Activated CD4-positive, alpha-beta T cell treated with anti-CD3 and anti-CD28 coated beads for 24 hours (primary cell): Measurements from ENCODE around the gene KSR2.

Source experiments
- DNase-seq, 2 donors: peaks; one replicate each; pipeline ENCODE4 v3.0.0-alpha.2; 2020; ENCODE audit warnings: low read depth in 2 of 2

Gene KSR2

DNA sequence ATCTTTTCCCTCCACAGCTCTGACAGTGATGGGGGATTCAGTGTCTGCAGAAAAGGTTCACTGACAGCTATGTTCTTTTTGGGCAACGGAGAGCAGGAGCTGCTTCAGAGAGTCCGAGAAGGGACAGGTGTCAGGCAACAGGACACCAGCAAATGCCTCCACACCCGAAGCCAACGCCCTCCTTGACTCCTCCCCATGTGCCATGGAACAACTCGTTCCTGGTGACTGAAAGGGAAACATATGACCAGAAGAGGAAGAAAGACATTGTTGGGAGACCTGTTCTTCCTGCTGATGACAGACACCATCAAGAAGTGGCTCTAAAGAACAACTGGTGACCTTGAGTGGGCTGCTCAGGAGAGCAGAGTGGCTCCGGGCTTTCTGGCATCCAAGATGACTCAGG, 435.1 kb downstream of the KSR2 start:
- DNase-seq: no peak

DNA sequence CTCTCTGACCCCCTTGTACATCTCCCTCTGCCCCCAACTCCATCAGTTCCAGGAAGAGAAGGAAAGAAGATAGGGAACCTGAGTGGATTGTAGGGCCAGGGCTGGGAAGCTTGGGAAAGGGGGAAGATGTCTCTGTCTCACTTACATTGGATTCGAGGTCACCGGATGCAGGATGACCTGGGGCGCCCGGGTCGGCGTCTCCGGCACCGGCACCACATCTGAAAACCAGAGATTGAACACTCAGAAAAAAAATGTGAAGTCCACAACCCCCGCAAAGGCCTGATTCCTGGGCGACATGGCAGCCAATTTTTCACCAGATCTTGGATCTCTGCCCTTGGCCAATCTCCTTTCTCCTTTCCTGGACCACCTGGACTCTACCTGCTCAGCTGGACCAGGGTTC, 438.0 kb downstream of the KSR2 start:
- DNase-seq: no peak

DNA sequence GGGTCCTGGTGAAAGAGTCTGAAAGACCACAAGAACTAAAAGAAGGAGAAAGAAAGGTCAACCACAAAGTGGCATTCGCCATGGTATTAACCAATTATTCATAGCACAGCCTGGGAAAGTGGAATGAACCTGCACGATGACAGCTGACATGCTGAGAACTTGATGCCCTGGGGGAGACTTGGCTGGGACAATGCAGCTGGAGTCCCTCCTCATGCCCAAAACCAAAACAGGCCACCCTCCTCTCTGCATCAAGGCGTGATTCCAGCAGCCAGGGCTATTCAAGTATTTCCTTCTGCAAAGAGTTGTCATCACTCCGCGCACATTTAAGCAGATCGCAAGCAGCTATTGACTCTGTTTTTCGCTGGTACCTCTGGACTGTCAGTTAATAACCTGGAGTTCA, 440.3 kb downstream of the KSR2 start:
- no peak for DNase-seq

DNA sequence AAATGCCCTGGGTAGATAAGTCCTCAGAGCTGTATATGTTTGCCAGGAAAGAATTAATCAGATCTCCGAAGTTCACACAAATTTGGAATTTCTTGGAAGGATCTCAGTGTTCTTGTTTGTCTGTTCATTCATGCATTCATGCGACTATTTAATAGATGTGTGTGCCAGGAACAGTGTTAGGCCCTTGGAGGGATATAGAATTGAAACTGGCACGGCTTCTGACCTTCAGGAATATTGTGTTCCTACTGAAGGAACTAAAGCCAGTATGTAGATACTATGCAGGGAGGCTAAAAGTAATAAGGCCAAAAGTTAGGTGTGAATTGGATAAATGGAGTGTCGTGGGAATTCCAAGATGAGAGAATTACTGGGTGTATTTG, 441.3 kb downstream of the KSR2 start:
- DNase-seq: no peak

DNA sequence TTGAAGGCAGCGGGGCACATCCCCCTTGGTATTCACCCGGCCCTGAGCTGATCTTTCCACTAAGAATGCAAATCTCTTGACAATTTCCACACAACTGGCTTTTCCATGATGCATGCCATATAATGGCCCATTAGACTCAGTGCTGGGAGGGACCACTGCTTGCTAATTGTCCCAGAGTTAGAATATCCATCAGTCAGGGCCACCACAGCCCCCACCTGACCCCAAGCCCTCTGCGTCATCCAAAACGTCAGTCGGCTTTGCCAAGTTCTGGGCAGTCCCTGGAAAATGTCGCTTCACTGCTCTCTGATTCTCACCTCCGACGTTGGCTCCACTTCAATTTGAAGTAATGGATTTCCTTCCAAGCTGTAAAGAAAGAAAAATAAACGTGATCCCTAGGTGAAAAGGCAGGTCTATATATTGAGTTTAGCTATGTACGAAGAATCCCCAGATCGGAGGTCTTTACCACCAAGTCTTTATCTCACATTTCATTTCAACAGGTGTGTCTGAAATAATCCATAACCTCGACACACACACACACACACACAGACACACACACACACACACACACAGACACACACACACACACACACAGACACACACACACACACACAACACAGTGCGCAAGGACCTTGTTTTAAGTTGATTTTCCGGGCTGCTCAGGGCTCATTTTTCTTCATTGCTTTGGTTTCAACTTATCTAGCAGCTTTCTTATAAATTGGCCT, 441.9 kb downstream of the KSR2 start:
- DNase-seq: no peak

DNA sequence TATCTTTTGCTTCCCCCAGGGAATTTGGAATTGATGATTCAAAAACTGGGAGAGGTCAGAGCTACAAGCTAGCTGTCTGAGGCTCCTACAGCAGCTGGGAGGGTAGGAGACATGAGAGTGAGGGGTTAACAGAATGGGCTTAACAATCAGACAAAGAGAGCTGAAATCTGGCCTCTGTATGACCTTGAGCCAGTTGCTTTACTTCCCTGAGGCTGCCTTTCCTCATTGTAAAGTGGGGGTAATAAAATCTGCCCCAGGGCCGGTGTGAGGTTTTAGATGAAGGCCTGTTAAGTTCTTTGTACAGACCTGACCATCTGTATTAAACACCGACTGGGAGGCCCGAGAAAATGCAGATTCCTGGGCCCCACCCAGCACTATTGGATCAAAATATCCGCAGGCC, 443.0 kb downstream of the KSR2 start:
- no peak for DNase-seq

DNA sequence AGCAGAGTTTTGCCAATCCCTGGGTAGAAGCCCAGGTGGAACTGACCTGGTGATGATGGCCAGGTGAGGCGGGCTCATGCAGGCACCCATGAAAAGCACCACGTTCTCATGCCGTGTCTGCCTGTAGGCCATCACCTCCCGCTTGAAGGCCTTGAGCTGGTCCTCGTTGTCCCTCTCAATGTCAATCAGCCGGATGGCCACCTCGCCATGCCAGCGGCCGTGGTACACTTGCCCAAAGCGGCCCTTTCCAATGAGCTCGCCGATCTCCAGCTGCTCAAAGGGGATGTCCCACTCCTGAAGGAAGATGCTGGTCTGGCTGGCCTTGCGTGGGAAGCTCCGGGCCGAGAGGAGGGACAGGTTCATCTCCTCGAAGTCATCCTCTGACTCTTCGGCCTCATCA, 444.0 kb downstream of the KSR2 start:
- no peak for DNase-seq

DNA sequence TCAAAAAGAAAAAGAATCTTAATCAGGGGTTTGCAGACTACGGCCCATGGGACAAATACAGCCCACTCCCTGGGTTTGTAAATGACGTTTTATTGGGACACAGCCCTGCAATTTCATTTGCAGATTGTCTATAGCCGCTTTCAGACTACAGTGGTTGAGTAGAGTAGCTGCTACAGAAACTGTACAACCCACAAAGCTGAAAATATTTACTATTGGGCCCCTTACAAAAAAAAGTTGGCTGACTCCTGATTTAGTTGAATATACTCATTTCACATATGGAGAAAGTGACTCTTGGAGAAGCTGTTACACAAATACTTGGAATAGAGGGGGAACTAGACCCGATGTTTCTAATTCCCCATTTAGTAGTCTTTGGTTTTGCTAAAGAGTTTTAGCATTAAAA, 444.8 kb downstream of the KSR2 start:
- no peak for DNase-seq

DNA sequence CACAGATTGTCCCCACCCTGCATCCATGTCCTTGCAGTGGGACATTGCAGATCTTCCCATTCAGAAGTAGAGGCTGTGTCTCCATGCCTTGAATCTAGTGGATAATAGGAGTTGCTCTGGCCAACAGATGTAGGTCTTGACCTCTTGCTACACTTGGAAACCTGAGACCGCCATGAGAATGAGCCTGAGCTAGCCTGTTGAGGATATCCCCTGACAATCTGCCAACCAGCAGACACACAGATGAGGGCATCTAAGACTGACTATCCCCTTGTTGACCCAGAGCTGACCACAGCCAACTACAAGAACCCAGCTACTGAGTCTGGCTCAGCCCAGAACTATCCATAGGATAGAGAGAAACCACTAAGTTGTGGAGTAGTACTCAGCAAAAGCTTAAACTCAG, 446.2 kb downstream of the KSR2 start:
- no peak for DNase-seq

DNA sequence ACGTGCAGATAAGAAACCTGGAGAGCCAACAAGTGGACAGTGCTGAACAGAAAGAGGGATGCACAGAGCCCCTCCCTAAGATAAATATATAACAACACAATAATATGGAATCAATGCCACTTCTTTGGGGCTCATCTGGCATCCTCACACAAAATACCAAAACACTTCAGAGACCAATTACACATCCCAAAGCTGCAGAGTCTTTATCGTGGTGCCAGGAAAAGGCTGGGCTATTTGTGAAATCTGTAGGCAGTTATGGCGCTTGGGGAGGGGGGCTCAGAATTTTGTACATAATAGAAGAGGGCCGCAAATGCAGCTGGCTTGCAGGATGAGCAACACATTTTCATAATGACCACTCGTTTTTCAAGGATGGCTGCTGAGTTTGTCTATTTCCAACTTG, 446.9 kb downstream of the KSR2 start:
- no peak for DNase-seq

DNA sequence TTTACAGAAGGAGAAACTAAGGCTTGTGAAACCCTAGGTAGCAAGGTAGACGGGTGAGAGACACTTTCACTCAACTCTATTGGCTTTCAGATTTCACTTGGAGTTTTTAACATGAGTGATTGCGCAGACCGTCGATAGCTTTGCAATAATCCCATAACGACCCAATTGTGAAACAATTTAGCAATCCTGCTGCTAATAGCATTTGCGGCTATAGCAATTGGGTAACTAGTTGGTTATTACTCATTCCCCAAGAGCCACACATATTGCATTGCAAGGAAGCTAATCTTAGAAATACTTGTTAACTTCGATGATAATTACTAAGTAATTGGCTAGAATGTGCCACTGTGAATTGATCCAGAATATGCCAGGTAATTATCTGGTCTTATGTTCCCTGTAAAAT, 447.4 kb downstream of the KSR2 start:
- no peak for DNase-seq

DNA sequence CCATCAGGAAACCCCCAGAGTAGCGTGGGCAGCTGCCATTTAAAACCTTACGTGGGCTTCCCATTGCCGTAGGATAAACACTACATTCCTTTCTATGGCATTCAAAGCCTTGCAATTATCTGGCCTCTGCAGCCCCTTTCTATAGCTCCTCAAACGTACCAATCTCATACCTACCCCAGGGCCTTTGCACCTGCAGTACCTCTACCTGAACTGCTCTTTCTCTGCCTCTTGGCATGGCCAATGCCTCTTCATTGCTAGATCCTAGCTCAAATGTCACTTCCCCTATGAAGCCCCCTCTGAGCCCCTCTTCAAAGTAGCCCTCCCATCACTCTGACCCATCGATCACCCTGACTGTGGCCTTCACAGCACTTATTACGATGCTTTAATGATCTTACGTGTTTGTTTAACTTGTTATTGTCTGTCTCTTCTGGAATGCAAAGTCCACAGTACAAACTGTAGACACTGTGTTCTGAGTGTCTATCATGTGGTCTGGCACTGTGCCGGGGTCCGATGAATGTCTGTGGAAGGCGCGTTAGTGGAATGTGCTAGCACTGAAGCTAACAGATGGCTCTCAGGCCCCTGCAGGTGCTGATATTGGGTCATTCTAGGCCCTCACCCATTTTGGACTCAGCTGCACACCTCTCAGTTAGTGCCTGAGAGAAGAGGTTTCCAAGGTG, 450.1 kb downstream of the KSR2 start:
- DNase-seq: no peak

DNA sequence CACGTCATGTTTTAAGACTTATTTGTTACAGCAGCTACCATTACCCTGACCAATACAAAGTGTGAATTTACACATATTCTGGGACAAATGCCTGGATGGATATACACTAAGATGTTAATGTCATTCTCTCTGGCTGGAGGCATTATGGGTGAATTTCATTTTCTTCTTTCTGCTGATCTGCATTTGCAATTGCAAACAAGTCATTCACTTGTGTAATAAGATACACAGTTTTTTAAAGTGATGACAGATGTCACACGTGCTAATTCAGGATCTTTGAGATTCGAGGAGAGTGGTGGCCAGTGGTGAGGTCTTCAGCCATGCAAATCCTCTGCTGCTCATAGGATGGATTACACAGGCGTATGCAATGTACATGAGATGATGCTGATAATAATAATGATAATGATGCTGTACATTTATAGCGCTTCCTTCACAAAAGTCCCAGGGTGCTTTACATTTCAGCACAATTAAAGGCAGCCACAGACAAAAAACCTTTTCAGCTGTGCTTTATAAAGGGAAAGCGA, 451.5 kb downstream of the KSR2 start:
- DNase-seq: no peak

DNA sequence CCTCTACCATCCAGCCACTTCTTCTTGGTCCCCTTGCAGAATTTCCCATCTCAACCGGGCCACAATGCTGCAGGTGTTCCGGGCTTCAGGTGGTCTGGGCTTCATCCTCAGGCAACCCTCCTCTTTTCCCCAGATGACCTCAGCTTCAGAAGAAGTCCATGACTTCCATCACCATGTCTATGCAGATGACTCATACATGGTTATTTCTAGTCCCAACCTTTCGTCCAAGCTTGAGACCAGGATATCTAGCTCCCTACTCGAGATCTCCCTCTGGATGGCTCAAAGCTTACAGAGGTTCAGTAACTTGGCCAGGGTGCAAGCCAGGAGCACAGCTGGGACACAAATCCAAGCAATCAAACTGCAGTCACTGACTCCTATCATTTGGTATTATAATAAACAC, 452.8 kb downstream of the KSR2 start:
- no peak for DNase-seq

DNA sequence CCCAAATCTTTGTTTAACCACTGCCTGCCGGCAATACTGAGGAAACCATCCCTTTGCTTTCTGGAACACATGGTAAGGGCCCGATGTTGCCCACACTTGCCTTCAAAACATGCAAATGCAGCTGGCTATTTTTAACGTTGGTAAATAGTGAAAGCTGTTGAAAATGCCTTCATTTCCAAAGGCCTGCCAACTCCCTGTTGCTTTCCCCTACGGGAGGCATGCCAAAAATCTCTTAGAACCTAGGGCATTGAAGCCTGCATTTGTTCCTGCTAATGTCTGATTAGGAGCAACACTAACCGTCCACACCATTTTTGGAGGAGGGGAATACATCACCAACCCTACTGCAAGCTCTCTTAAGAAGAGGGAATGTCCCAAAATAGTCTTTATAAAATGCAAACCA, 454.8 kb downstream of the KSR2 start:
- DNase-seq: no peak

DNA sequence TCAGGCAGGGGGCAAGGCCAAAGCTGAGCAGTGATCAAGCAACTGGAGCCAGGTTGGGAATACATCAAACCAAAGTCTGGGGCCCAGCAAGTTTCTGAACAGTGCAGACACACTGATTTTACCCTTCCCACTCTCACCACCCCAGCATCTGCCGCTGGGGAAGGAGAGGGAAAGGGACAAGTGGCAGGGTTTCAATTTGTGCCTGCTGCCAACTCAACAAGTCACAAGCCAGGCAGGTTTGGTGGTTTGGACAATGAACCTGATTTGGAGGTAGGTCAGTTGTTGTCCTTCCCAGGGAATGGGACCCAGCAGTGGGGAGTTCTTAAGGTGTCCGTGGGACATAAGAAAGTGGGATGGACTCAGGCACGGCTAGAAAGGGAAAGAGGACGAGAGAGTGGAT, 455.4 kb downstream of the KSR2 start:
- DNase-seq: no peak

DNA sequence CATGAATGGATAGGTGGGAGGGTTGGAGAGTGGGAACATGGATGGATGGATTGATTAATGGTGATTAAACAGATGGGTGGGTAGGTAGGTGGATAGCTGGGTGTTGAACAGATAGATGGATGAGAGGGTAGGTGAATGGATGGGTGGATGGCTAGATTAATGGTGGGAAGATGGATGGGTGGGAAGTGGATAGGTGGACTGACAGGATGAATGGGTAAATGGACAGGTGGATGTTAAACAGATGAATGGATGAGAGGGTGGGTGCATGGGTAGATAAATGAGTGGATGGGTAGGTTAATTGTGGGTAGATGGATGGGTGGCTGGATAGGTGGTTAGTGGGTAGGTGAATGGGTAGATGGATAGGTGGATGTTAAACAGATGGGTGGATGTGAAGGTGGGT, 460.3 kb downstream of the KSR2 start:
- DNase-seq: no peak

DNA sequence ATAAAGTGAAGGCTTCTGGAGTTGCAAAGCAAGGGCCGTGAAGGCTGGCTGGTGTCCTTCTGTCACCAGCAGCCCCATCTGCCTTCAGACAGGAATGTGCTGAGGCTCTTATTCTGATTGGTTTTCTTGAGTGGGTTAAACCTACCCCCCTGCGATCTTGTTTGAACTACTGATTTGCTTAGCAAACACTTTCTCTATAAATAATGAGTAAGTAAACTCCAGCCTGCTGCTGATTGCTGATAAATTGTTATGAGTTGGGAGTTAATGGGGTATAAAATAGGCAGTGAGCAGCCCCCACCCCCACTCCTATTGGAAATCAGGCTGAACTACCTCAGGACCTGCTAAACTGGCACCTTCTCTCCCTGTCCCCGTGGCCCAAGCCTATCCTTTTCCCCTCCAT, 461.2 kb downstream of the KSR2 start:
- DNase-seq: no peak

DNA sequence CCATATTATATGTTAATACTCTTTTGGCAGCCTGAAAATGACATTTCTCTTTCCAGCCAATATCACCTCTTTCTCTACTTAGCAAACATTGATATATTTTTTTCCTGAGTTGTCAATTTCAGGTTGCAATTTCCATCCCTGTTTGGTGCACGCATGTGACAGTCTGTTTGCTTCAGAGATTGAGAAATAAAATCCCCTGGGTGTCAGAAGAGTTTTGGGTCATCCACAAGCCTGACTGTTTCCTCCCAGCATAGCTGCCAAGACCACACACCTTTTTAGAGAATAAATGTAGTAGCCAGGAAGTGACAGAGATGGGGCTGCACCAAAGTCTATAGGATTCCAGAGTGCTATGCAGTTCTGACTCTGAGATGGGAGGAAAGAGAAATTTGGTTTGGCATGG, 462.5 kb downstream of the KSR2 start:
- no peak for DNase-seq

DNA sequence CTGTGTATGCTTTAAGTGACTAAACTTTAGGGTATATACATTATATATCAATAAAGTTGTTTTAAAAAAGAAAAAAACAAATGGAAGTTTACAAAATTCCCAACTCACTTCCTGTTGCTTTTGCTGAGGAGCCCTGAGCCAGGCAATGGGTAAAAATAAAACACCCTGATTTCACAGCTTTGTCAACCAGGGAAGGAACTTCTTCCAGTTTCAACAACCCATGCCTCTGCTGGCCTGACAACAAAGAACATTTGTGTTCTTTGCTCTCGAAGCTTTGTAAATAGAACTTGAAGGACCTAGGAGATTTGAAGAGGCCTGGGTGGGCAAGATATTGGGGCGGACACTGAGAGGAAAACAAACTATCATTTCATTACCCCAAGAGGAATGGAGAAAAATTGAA, 466.2 kb downstream of the KSR2 start:
- DNase-seq: no peak

DNA sequence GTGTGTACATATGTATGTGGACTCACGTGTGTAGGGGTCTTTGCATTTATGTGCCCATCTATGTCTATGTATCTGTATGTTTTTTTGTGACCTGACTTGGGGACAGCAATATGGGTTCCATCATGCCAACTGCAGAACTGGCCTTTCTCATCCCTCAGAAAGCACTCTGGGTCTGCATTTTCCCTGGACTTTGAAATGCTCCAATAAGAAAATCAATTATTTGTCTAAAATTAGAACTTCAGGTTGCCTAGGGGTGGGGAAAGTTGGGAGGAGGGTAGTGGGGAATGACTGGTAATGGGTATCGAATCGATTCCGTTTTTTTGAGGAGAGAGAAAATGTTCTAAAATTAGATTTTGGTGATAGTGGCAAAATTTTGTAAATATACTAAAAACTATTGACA, 466.6 kb downstream of the KSR2 start:
- no peak for DNase-seq

DNA sequence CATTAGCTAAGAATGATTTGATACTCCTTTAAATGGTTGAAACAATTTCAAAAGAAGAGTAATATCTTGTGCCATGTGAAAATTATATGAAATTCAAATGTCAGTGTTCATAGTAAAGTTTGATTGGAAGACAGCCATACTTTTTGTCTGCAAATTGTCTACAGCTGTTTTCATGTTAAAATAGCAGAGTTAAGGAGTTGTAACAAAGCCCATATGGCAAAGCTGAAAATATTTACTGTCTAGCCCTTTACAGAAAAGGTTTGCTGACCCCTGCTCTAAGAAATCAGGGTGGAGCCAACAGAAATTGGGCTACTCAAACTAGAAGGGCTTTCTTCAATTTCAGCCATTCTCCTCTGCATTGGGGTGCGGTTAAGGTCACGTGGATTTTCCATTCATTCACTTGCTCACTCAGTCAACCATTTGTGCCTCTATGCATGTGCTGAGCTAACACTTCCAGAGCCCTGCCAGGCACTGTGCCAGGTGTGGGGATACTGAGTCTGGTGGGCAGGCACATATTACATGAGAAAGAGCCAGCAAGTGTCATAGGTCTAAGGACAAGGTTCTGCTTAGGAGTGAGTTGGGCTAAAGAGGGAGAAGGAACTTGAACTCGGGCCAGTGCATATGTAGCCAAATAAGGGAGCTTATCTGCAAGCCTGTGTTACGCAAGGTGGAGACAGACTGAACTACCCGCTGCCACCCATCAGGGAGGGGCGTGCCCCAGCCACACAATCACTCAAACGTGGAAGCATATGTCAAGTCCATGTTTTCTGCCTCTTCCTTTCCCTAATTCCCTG, 467.5 kb downstream of the KSR2 start:
- DNase-seq: no peak
